HCT116 (cell line): ENCODE results near the gene PPP3CB.

Experiments
- CEBPB ChIP-seq: IDR thresholded peaks from 2 replicates; pipeline ENCODE4 v1.6.1; 2012; ENCODE audit warnings: low read depth
- CTCF ChIP-seq, 3 experiments: fragments of 200-600 bp in 1 of 3; sonication (generic) in 1 of 3; IDR thresholded peaks in 2 of 3; conservative IDR thresholded peaks in 1 of 3; 2 replicates each; pipeline ENCODE4 v1.5.1; 2012 to 2017; ENCODE audit warnings: low read depth in 2 of 3, low read length in 2 of 3, antibody characterized with exemption in 1 of 3, borderline replicate concordance in 1 of 3, control low read depth in 1 of 3, mild to moderate bottlenecking in 1 of 3, mixed read lengths in 1 of 3, mixed run types in 1 of 3, moderate library complexity in 1 of 3; ENCODE audit not compliant: insufficient read depth in 1 of 3
- EZH2phosphoT487 ChIP-seq: fragments of 200-600 bp; IDR thresholded peaks from 2 replicates; pipeline ENCODE4 v1.6.1; 2018; ENCODE audit warnings: antibody characterized with exemption, borderline replicate concordance
- MAX ChIP-seq: IDR thresholded peaks from 2 replicates; pipeline ENCODE4 v1.6.1; 2012
- POLR2A ChIP-seq: IDR thresholded peaks from 2 replicates; pipeline ENCODE4 v1.7.0; 2011; ENCODE audit warnings: borderline replicate concordance; ENCODE audit not compliant: insufficient read depth, insufficient read length; ENCODE audit errors: extremely low read depth
- RAD21 ChIP-seq: IDR thresholded peaks from 2 replicates; pipeline ENCODE4 v1.6.1; 2012; ENCODE audit warnings: low read depth, mild to moderate bottlenecking
- REST ChIP-seq: IDR thresholded peaks from 2 replicates; pipeline ENCODE4 v1.6.1; 2012; ENCODE audit warnings: low read depth
- SIN3A ChIP-seq: IDR thresholded peaks from 2 replicates; pipeline ENCODE4 v1.6.1; 2012; ENCODE audit warnings: low read depth
- SRF ChIP-seq: IDR thresholded peaks from 2 replicates; pipeline ENCODE4 v1.6.1; 2012; ENCODE audit warnings: low read depth
- ZNF274 ChIP-seq: fragments of 200-500 bp; sonication (Bioruptor generic); IDR thresholded peaks from 2 replicates; pipeline ENCODE4 v1.6.1; 2014; ENCODE audit warnings: mild to moderate bottlenecking, low read depth, low read length, inconsistent platforms

GRCh38 chr10:73399063-73399462 lies 96.8 kb downstream of the PPP3CB start:
- no peak for TF ChIP-seq CTCF (IDR thresholded peaks at IDR 0.05 in 2 of 3, conservative IDR thresholded peaks at IDR 0.05 in 1 of 3; ENCODE audit: borderline replicate concordance in 1 of 3, insufficient read depth in 1 of 3, low read depth in 2 of 3, low read length in 2 of 3)
- no peak for TF ChIP-seq SRF
- TF ChIP-seq POLR2A, result no peak
- no peak for TF ChIP-seq MAX
- no peak for TF ChIP-seq ZNF274
- no peak for TF ChIP-seq CEBPB
- no peak for TF ChIP-seq SIN3A
- TF ChIP-seq REST, result no peak
- TF ChIP-seq EZH2phosphoT487, result no peak
- TF ChIP-seq RAD21, result no peak
